Natural killer cell (primary cell): Measurements from ENCODE around the gene CDKN1C. TPM values are rescaled to one million over a fixed set of nuclear protein-coding genes. Genes with fewer than 3 reads are reported as not detected.

Experiments
- ATAC-seq, 3 donors: fragments of 150-1000 bp in 2 of 3; fragments of 200-7000 bp in 1 of 3; cut with Tn5 transposase; 1 replicate in 1 of 3; 2 replicates in 2 of 3; pipeline ENCODE4 v1.10.0; 2021; ENCODE audit warnings: mild to moderate bottlenecking in 2 of 3, moderate library complexity in 2 of 3
- DNase-seq, 2 donors: peaks; one replicate each; pipeline versions ENCODE4 v3.0.0 to v3.0.0-alpha.2; 2013 to 2021; ENCODE audit warnings: mixed read lengths in 1 of 2
- H3K27ac ChIP-seq: one replicate; pipeline ENCODE4 v1.5.1; 2013; ENCODE audit warnings: mild to moderate bottlenecking, low read length
- H3K27me3 ChIP-seq: one replicate; pipeline ENCODE4 v1.6.1; 2013; ENCODE audit warnings: low read length; ENCODE audit not compliant: control insufficient read depth, insufficient read depth
- H3K36me3 ChIP-seq: one replicate; pipeline ENCODE4 v1.6.1; 2013; ENCODE audit warnings: low read length; ENCODE audit not compliant: control insufficient read depth, insufficient read depth
- H3K4me1 ChIP-seq: one replicate; pipeline ENCODE4 v1.6.1; 2013; ENCODE audit warnings: low read length; ENCODE audit not compliant: control insufficient read depth, insufficient read depth
- H3K4me3 ChIP-seq: one replicate; pipeline ENCODE4 v1.5.1; 2013; ENCODE audit warnings: low read length
- H3K9me3 ChIP-seq: one replicate; pipeline ENCODE4 v1.6.1; 2013; ENCODE audit warnings: low read length; ENCODE audit not compliant: control insufficient read depth, insufficient read depth
- H3K27ac Mint-ChIP-seq, 2 donors: one replicate each; pipeline ENCODE4 v1.8.0; 2022; ENCODE audit warnings: mild to moderate bottlenecking in 2 of 2, mixed read lengths in 2 of 2, moderate library complexity in 1 of 2
- H3K27me3 Mint-ChIP-seq, 2 donors: one replicate each; pipeline ENCODE4 v1.8.0; 2022; ENCODE audit warnings: low read depth in 2 of 2, mixed read lengths in 2 of 2
- H3K36me3 Mint-ChIP-seq: one replicate; pipeline ENCODE4 v1.8.0; 2022; ENCODE audit warnings: mixed read lengths
- H3K4me1 Mint-ChIP-seq, 2 donors: one replicate each; pipeline ENCODE4 v1.8.0; 2022; ENCODE audit warnings: mixed read lengths in 2 of 2
- H3K4me3 Mint-ChIP-seq: one replicate; pipeline ENCODE4 v1.8.0; 2022; ENCODE audit warnings: mild to moderate bottlenecking, moderate library complexity, mixed read lengths
- H3K9me3 Mint-ChIP-seq, 2 donors: one replicate each; pipeline ENCODE4 v1.8.0; 2022; ENCODE audit warnings: mixed read lengths in 2 of 2
- WGBS: methylation state at CpG from one replicate; pipeline ENCODE4 v1.1.7; 2013; ENCODE audit warnings: missing lambda C conversion rate; ENCODE audit not compliant: insufficient coverage; 5-methylcytosine and 5-hydroxymethylcytosine counted together
- intact Hi-C: fragments of 100-400 bp; cut with micrococcal nuclease; formaldehyde crosslinking; loops from one replicate; pipeline ENCODE4 v1.14.2; 2022
- total RNA-seq, 4 donors: library from RNA; stranded (reverse); fragments of 120-200 nt in 1 of 4; gene quantifications; one replicate each; pipeline versions ENCODE4 v1.2.3 to v1.2.4, GENCODE V29; 2013 to 2022
- TF ChIP-seq, protein P1 (sequence below): fragments of 200-600 bp; IDR thresholded peaks from one replicate; pipeline ENCODE4 v1.8.0; 2022; ENCODE audit warnings: antibody characterized with exemption

Gene CDKN1C
- total RNA-seq, 3 donors from 2014 or later (not counting 1 experiment from before 2014, with no cell fraction given): 2.6 to 27.9 (median 6.3) TPM

- peaks cover 31% of the 10 kb centered on the region for H3K4me1 ChIP-seq
- TF ChIP-seq, protein P1, sequence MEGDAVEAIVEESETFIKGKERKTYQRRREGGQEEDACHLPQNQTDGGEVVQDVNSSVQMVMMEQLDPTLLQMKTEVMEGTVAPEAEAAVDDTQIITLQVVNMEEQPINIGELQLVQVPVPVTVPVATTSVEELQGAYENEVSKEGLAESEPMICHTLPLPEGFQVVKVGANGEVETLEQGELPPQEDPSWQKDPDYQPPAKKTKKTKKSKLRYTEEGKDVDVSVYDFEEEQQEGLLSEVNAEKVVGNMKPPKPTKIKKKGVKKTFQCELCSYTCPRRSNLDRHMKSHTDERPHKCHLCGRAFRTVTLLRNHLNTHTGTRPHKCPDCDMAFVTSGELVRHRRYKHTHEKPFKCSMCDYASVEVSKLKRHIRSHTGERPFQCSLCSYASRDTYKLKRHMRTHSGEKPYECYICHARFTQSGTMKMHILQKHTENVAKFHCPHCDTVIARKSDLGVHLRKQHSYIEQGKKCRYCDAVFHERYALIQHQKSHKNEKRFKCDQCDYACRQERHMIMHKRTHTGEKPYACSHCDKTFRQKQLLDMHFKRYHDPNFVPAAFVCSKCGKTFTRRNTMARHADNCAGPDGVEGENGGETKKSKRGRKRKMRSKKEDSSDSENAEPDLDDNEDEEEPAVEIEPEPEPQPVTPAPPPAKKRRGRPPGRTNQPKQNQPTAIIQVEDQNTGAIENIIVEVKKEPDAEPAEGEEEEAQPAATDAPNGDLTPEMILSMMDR: peak; percentile 13
- H3K4me1 Mint-ChIP-seq: peaks cover 29 to 34% of the 10 kb centered on the region in 2 donors
- H3K36me3 Mint-ChIP-seq: no peaks in the 10 kb centered on the region
- H3K4me3 Mint-ChIP-seq: peak overlapping the region; percentile 56
- H3K4me3 ChIP-seq: no peak overlapping the region
- DNase-seq: no peak
- intact Hi-C loops: no loop called here
- H3K27me3 ChIP-seq: peaks cover 16% of the 10 kb centered on the region
- no peak overlapping the region for H3K27ac Mint-ChIP-seq
- H3K36me3 ChIP-seq: no peaks in the 10 kb centered on the region
- peaks cover 33 to 42% of the 10 kb centered on the region in 2 donors for H3K27me3 Mint-ChIP-seq
- 53% methylated on average over 17 of the region's 17 CpGs for WGBS
- ATAC-seq: peak; percentile 31 to 67 (median 54)
- no peaks in the 10 kb centered on the region for H3K9me3 Mint-ChIP-seq
- no peaks in the 10 kb centered on the region for H3K9me3 ChIP-seq
- H3K27ac ChIP-seq: no peak overlapping the region
Measured at GRCh38 chr11:2870460-2870859, 15.1 kb downstream of the CDKN1C start.

GRCh38 chr11:2869561-2870427 lies 15.8 kb downstream of the CDKN1C start:
- Mint-ChIP-seq H3K27ac (no peak overlapping the region), H3K27me3 (peaks cover 36 to 47% of the 10 kb centered on the region in 2 donors), H3K4me1 (peaks cover 29 to 34% of the 10 kb centered on the region in 2 donors), H3K36me3 (no peaks in the 10 kb centered on the region), H3K4me3 (peak overlapping the region; percentile 56), H3K9me3 (no peaks in the 10 kb centered on the region)
- ATAC-seq (no peak), DNase-seq (no peak)
- no peaks in the 10 kb centered on the region for H3K36me3 ChIP-seq
- WGBS: 29% methylated on average over 90 of the region's 90 CpGs
- H3K4me3 ChIP-seq: no peak overlapping the region
- peaks cover 31% of the 10 kb centered on the region for H3K4me1 ChIP-seq
- no peak overlapping the region for H3K27ac ChIP-seq
- no peaks in the 10 kb centered on the region for H3K9me3 ChIP-seq
- intact Hi-C loops: no loop called here
- TF ChIP-seq, protein P1: no peak
- peaks cover 16% of the 10 kb centered on the region for H3K27me3 ChIP-seq

DNA sequence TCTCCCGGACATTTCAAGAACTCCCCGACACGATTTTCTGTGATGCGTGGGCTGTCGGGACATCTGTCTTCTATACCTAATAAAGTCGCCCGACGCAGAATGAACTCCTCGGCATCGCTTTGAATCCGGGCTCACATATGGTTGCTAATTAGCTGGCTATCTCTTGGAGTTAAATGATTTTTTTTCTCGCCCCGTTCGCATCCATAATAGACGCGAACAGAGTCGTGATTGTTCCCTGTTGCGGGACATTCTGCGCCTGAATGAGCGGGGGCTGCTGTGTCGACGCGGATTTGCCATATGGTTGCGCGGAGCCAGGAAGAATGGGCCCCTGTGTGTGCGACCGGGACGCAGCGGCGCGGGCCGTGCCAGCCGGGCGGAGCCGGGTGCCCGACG lies 16.4 kb downstream of the CDKN1C start:
- no peaks in the 10 kb centered on the region for H3K36me3 Mint-ChIP-seq
- H3K4me1 ChIP-seq: peaks cover 31% of the 10 kb centered on the region
- no peak overlapping the region for H3K4me3 ChIP-seq
- no peak overlapping the region for H3K27ac ChIP-seq
- WGBS: 23% methylated on average over 37 of the region's 37 CpGs
- no peak overlapping the region for H3K27ac Mint-ChIP-seq
- H3K9me3 ChIP-seq: no peaks in the 10 kb centered on the region
- peaks cover 16% of the 10 kb centered on the region for H3K27me3 ChIP-seq
- no peaks in the 10 kb centered on the region for H3K36me3 ChIP-seq
- H3K4me1 Mint-ChIP-seq: peaks cover 29 to 34% of the 10 kb centered on the region in 2 donors
- no peaks in the 10 kb centered on the region for H3K9me3 Mint-ChIP-seq
- intact Hi-C loops: no loop called here
- peak overlapping the region; percentile 17 for H3K4me3 Mint-ChIP-seq
- ATAC-seq (no peak), DNase-seq (no peak)
- H3K27me3 Mint-ChIP-seq: peaks cover 42 to 53% of the 10 kb centered on the region in 2 donors
- TF ChIP-seq, protein P1: no peak
